Activated CD4-positive, alpha-beta T cell treated with anti-CD3 and anti-CD28 coated beads, Interleukin-2, amount 50 U/mL, for 16 hours (primary cell): ENCODE results near the gene RAB10.
"Not testable (repeated sequence)": the region's sequence is repeated elsewhere in the genome, so short reads cannot be mapped to it uniquely, and the experiment has no call there.

ENCODE experiments used
- DNase-seq: peaks from one replicate; pipeline ENCODE4 v3.0.0-alpha.2; 2020

RAB10 gene

DNA sequence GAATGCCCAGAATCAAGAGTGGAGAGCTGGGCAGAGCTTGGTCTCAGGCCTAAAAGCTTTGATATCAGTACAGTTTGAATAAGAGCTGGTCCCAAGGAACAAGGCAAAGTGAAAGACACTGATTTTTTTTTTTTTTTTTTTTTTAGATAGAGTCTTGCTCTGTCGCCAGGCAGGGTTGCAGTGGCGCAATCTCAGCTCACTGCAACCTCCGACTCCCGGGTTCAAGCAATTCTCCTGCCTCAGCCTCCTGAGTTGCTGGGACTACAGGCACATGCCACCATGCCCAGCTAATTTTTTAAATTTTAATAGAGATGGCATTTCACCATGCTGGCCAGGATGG, 17.2 kb upstream of the RAB10 start:
- not testable (repeated sequence) for DNase-seq

DNA sequence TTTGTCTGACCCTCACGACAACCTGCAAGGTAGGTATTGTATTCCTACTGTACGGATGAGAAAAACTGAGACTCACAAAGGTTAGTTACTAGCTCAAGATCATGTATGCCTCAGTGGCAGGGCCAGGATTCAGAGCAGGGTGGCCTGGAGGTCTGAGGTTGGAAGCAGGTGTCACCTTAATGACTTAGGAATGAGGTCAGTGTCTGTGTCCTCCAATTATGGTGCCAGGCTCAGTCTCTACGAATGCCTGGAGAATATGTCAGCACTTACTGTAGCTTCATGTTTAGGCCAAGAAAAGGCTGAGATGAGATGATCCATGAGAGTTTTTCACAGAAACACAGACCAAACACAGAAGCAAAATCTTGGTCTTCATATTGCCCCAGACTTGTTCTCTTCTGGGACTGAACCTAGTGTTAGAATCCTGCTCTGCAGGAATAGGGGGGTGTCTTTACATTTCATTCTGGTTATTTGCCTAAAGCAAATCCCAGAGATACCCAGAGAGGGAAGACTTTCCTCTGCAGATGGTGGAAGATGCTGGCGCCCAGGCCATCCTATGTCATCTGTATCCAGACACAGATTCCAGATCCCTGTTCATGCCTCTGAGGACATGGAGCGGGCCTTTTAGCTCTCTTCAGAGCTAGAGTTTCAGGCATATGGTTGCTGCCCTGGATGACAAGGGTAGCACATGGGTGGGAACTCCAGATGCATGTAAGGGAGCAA, 16.3 kb upstream of the RAB10 start:
- DNase-seq: no peak

DNA sequence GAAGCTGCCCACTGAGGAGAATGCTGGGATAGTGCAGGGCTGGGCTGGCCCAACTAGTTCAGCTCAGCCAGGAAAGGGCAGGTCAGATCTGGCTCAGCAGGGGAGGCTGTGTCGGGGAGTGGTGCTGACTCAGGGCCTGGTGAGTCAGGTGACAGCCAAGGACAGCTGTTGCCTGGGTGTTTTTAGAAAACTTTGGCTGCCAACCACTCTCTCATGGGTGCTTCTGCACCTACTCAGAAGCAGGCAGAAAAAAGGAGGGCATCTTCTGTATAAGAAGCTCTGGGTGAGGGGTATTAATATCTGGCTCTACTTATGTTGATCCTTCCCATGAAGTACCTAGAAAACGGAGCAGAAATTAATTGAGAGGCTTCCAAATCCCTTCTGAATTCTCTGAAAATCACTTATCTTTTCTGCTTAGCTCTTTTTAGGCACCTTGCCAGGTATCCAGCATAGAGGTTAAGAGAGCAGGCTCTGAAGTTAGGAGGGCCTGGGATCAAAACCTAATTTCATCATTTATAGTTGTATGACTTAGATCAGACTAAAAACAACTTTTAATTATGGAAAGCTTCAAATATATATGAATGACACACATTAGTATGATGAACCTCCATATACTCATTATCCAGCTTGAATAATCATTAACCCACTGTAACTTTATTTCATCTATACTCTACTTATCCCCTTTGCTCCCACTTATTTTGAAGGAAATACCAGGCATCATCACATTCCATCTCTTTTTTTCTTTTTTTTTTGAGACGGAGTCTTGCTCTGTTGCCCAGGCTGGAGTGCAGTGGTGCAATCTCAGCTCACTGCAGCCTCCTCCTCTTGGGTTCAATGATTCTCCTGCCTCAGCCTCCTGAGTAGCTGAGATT, 15.5 kb upstream of the RAB10 start:
- peak; percentile 54 for DNase-seq

DNA sequence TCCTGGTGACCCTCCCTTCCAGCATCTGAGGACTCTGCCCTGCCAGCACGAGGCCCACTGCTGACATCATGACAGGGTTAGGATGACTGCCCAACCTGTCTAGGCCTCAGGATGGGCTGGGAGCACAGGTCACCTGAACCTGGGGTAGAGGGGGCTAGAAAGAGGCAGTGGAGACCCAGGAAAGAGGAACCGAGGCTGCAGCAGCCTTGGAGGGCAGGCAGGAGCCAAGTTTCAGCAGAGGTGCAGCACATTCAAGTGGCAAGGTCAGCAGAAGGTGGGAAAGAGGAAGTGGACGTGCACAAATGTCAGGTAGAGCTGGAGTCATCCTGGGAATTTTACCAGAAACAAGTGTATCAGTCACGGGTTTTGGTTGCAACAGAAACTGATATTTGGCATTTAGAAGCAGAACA, 13.6 kb upstream of the RAB10 start:
- DNase-seq: no peak

DNA sequence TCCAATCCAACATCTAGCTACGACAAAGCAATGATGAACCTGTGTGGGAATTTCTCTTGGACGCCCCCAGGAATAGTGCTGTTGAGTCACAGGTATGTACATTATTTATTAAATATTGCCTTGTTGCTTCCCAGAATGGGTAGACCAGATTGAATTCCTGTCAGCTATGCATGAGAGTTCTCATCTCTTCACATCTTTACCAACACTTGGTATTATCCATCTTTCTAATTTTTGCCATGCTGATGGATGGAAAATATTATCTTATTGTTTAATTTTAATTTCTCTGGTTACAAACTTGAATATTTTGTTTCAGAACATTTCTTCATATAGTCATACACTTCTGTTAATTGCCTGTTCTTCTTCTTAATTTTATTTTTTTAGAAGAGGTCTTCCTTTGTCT, 9.6 kb upstream of the RAB10 start:
- DNase-seq: no peak

DNA sequence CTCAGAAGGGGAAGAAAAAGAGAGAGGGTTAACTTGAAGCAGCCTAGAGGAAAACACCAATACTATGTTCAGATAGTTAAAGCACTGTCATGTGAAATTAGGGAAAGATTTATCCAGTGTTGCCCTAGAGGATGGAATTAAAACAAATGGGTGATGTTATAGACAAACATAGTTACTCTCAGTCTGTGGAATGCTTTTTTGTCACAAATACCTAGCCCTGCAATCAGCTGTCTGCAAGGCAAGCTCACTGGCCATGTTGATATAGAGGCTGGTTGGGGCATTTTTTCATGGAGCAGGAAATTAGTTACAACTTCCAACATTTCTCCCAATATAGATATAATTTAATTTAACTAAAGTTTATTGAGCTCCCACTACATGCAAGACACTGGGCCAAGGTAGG, 8.4 kb upstream of the RAB10 start:
- DNase-seq: no peak

DNA sequence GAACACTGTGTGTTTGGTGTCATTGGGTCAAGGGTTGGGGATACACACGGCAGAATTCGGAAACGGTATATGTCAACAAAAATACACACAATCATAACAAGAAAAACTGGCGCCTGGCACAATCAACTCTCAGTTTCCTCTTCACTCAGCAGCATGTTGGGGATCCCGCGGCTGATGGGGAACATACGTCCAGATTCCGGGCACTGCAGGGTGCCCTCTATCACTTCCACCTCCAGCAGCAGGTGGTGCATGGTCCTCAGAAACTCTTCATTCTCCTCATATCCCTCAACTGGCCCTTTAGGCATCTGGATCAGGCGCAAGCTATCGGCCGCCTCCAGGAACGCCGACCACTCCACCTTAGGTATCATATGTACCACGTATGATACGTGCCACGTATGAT, 5.8 kb upstream of the RAB10 start:
- not testable (repeated sequence) for DNase-seq

DNA sequence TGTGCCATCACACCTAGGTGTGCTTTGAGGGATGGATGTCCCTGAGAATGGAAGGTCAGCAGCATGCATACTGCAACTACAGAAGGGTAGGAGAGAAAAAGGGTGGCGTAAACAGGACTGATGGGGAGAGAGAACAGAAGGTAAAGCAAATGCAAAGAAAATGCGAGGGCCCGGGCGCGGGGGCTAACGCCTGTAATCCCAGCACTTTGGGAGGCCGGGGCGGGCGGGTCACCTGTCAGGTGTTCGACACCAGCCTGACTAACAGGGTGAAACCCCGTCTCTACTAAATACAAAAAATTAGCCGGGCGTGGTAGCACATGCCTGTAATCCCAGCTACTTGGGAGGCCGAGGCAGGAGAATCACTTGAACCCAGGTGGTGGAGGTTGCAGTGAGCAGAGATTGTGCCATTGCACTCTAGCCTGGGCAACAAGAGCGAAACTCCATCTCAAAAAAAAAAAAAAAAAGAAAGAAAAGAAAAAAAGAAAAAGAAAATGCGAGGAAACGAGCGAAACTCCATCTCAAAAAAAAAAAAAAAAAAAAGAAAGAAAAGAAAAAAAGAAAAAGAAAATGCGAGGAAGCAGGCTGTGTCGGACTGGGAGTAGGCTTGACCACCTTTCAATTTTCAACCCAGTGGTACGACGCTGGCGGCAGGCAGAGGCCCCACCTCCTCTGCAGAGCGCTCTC, 1.2 kb upstream of the RAB10 start:
- DNase-seq: not testable (repeated sequence)

DNA sequence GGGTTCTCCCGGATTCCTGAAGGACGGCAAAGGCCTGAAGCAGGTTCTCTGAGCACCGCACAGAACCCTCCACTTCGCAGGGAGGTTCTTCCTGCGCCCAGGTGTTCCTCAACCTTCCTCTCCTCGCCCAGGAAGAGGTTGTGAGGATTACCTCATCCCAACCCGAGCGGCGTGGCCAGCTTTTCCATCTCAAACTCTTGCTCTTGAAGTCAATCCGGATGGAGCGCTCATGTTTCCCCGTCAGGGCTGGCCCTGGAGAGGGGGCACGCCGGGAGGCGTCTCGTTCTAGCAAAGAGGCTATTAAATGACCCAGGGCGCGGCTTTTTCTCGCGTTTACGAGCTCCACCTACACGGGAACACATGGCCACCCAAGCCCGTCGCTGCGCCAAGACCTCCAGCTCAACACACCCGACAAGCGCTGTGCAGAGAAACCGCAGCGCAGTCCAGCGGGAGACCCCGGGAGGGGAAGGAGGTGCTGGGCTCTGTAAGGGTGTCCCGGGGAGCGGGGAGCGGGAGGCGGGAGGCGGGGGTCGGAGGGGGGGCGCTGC, 540 bp upstream of the RAB10 start:
- no peak for DNase-seq

DNA sequence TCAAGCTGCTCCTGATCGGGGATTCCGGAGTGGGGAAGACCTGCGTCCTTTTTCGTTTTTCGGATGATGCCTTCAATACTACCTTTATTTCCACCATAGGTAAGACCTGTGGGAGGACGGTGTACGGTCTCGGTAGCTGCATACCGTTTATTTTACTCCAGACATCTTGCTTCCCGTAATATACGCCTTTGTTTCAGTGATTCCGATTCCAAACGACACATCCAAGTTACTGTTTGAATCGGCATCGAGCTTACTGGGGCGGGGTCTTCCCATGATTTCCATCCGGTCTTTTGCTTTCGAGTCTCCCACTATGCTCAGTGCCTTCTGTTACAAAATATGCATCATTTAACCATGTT, 731 bp downstream of the RAB10 start:
- DNase-seq: no peak

DNA sequence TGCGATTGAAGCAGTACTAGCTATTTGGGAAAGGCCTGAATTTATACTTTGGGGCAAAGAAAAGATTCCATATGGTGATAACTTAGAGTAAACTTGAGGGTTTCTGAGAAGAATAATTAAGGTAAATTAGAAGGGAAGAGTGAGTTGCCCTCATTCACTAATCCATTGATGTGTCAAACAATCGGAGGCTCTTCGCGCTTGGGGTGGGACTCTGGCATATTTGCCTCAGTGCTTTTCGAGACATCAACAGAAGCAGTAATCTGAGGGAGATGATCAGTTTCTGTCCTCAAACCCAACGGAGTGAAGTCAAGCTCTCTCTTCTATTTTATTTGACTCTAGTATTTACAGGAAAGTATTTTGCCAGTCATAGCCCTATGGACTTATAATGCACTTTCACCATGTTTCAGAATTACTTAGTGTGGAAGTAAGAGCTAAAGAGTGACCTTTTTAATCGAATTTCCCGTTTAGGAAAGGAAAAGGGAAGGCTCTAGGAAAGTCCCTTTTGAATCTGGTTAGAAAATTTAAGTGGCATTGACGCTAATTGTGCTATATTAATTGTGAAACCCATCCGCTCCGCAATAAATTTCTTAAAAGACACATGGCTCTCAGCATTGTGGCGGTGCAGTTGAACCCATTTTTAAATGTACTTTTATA, 1.3 kb downstream of the RAB10 start:
- DNase-seq: peak; percentile 25

DNA sequence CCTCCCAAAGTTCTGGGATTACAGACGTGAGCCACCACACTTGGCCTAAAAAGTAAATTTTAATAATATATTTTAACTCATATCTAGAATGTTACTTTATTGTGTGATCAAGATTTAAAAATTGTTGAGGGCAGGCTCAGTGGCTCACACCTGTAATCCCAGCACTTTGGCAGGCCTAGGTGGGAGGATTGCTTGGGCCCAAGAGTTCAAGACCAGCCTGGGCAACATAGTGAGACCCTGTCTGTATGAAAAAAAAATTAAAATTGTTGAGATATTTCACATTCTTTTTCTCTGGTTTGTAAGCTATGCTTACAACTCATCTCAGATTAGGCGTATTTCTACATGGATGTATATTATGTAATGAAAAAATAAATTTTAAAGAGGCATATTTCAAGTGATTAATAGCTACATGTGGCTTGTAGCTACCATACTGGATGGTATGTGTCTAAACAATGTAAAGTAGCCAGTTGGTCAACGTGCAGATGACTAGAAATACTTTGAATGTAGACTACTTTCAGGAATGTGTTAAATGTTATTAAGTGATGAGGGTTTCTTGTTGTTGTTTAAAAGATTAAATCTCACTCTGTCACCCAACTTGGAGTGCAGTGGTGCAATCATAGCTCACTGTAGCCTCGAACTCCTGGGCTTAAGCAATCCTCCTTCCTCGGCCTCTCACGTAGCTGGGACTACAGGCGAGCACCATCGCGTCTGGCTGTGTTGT, 5.9 kb downstream of the RAB10 start:
- DNase-seq: no peak

DNA sequence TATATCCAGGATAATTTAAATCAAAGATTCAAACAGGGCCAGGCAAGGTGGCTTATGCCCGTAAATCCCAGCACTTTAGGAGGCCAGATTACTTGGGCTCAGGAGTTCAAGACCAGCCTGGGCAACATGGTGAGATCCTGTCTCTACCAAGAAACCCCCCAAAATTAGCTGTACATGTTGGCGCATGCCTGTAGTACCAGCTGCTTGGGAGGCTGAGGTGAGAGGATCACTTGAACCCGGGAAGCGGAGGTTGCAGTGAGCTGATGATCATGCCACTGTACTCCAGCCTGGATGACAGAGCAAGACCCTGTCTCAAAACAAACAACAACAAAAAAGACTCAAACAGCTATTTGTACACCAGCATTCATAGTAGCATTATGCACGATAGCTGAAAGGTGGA, 9.2 kb downstream of the RAB10 start:
- no peak for DNase-seq

DNA sequence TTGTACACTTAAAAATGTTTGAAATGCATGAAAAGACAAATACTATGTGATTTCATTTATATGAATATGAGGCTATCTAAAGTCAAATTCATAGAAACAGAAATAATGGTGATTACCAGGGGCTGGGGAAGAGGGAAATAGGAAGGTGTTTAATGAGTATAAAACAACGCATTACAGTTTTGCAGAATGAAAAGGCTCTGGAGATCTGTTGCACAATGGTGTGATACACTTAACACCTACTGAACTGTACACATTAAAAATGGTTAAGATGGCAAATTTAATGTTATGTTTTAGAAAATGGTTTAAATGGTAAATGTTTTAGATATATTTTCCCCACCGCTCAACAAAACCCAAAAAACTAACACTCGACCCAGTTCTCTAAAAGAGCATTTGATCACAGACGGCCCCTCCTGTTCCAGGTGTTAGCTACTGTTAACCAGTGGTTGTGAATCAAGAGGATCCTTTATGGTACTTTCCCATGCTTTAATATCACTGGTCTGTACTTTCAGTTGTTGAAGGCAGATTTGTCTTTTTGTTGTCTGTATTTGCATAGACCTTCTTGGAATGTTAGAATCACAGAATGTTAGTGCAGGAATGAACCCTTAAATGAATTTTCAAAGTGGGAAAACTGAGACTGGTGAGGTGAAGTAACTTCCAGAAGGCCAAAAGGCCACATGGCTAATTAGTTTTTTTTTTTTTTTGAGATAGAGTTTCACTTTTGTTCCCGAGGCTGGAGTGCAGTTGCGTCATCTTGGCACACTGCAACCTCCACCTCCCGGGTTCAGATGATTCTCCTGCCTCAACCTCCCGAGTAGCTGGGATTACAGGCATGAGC, 10.2 kb downstream of the RAB10 start:
- DNase-seq: no peak

DNA sequence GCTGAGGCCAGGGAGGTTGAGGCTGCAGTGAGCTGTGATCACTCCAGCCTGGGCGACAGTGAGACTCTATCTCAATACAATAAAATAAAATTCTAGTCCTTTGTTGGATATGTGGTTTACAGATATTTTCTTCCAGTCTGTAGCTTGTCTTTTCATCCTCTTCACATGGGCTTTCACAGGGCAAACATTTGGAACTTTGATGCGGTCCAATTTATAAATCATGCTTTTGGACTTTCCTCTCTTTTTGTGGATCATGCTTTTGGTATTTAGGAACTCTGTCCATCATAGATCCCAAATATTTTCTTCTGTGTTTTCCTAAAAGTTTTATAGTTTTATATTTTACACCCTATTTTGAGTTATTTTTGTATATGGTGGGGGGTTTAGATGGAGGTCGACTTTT, 14.9 kb downstream of the RAB10 start:
- no peak for DNase-seq

DNA sequence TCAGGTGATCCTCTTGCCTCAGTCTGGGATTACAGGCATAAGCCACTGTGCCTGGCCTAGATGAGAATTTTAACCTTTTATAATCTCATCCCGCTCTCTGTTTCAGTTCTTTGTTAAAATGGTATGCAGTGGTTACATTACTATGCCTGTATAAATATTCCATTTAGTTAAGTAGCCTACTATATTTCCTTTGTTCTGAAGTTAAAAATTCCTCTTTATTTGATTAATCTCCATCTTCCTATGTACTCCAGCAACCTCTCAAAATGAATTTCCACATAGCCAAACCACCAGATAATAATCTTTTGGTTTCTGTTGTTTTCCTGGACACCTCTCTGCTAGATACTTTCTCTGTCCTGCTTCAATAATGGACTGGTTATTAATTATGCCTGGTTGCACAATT, 15.8 kb downstream of the RAB10 start:
- DNase-seq: no peak

DNA sequence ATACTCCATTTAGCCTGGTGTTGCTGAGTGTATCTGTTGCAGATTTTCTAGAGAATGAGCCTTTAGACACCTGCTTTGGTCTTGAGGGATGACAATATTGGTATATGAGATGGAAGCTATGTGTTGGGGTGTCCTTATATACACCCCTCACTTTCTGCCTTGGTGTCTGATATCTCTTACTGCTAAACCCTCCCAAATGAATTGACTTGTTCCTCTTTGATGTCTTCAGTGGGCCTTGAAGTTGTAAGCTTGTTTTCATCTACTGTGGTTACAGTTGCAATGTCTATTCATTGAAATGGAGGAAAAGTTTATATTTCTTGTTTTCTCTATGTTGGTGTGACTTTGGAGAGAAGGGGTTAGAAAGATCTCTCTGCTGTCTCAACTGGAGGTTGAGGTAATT, 18.9 kb downstream of the RAB10 start:
- DNase-seq: no peak

DNA sequence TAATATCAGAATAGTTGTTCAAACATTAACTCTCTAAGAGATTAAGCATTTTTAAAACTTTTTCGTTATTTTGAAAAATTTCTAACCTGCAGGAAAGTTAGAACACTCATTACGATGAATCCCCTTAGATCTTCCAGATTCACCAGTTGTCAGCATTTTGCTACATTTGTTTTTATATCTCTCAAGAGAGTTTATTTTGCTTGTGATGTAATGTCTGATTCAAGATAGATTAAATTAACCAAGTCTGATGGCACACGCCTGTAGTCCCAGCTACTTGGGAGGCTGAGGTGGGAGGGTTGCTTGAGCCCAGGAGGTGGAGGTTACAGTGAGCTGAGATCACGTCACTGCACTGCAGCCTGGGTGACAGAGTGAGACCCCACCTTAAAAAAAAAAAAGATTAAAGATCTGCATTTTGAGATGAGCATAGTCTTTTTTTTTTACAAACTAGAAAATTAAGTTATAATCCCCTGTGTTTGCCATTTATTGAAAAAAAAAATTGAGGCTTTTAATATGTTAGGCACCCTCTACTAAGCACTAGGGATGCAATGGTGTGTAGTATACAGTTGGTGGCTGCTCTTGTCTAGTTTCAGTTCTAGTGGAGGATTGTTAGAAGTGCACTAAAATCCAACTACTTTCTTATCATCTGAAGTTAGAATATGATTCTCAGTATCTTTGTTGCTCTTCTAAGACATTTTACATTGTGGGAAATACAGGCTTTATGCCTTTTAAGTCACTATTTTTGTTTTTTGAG, 20.9 kb downstream of the RAB10 start:
- DNase-seq: no peak

DNA sequence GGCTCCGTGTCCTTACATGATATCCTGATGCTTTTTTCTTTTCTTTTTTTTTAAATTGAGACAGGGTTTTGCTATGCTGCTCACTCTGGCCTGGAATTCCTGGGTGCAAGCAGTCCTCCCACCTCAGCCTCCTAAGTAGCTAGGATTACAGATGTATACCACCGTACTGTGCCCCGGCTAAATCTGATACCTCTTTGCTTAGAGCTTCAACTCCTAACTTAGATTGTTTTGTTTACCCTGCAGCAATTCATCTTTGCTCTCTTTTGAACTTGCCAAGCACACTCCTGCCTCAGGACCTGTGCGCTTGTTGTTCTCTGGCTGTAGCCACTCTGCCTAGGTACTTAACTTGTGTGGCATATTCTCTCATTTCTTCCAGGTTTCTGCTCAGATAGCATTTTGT, 24.5 kb downstream of the RAB10 start:
- no peak for DNase-seq

DNA sequence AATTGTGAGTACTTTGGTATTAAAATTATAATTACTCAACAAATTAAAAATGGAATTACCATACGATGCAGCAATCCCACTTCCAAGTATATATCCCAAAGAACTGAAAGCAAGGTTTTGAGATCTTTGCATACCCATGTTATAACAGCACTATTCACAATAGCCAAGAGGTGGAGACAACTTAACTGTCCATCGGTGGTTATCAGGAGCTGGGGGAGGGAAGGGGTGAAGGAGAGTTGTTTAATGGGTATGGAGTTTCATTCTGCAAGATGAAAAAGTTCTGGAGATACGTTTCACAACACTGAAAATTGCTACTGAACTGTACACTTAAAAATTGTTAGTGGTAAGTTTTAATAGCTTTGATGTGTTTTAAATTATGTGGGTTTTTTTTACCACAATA, 25.7 kb downstream of the RAB10 start:
- no peak for DNase-seq

DNA sequence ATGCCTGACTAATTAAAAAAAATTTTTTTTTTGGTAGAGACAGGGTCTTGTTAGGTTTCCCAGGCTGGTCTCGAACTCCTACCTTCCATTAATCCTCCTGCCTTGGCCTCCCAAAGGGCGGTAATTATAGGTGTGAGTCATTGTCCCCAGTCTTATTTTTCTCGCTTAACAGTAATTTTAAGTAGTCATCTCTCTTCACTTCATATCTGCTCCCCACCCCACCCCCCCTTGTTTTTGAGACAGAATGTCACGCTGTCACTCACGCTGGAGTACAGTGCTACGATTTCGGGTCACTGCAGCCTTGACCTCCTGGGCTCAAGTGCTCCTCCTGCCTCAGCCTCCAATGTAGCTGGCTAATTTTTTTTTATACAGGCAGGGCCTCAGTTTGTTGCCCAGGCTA, 27.7 kb downstream of the RAB10 start:
- DNase-seq: no peak
